H9 (cell line): ENCODE results near the gene RDH13. TPM values are rescaled to one million over a fixed set of nuclear protein-coding genes. Genes with fewer than 3 reads are reported as not detected.
"Not testable (repeated sequence)": the region's sequence is repeated elsewhere in the genome, so short reads cannot be mapped to it uniquely, and the experiment has no call there.

Experiments
- DNase-seq: peaks from one replicate; pipeline ENCODE4 v3.0.0-alpha.2; 2017
- H2AFZ ChIP-seq: one replicate; pipeline ENCODE4 v1.6.1; 2013; ENCODE audit warnings: mild to moderate bottlenecking, low read length, control low read depth, moderate library complexity
- H2AK5ac ChIP-seq: 2 replicates; pipeline ENCODE4 v1.6.1; 2013; ENCODE audit warnings: low read length, control low read depth, mixed read lengths; ENCODE audit not compliant: insufficient read length
- H2BK120ac ChIP-seq: one replicate; pipeline ENCODE4 v1.6.1; 2013; ENCODE audit warnings: low read depth, mild to moderate bottlenecking, low read length, control low read depth, inconsistent platforms; ENCODE audit not compliant: poor library complexity, severe bottlenecking
- H2BK12ac ChIP-seq: 2 replicates; pipeline ENCODE4 v1.6.1; 2013; ENCODE audit warnings: low read length, control low read depth, mixed read lengths, low read depth; ENCODE audit not compliant: insufficient read length
- H2BK15ac ChIP-seq: 2 replicates; pipeline ENCODE4 v1.6.1; 2013; ENCODE audit warnings: low read depth, low read length, control low read depth
- H2BK20ac ChIP-seq: one replicate; pipeline ENCODE4 v1.6.1; 2013; ENCODE audit warnings: low read depth, mild to moderate bottlenecking, low read length, control low read depth, inconsistent platforms; ENCODE audit not compliant: poor library complexity, severe bottlenecking
- H2BK5ac ChIP-seq: 2 replicates; pipeline ENCODE4 v1.6.1; 2013; ENCODE audit warnings: low read length, control low read depth, mixed read lengths; ENCODE audit not compliant: insufficient read length
- H3K14ac ChIP-seq: 2 replicates; pipeline ENCODE4 v1.6.1; 2013; ENCODE audit warnings: low read length, control low read depth; ENCODE audit not compliant: insufficient read depth
- H3K18ac ChIP-seq: 2 replicates; pipeline ENCODE4 v1.6.1; 2013; ENCODE audit warnings: low read depth, mild to moderate bottlenecking, mixed read lengths, low read length, control low read depth; ENCODE audit not compliant: insufficient read length
- H3K23ac ChIP-seq: 2 replicates; pipeline ENCODE4 v1.6.1; 2013; ENCODE audit warnings: low read length, control low read depth, mixed read lengths, low read depth; ENCODE audit not compliant: insufficient read length
- H3K23me2 ChIP-seq: 2 replicates; pipeline ENCODE4 v1.6.1; 2013; ENCODE audit warnings: low read depth, mild to moderate bottlenecking, mixed read lengths, low read length, control low read depth; ENCODE audit not compliant: insufficient read length, poor library complexity, severe bottlenecking
- H3K27ac ChIP-seq: 2 replicates; pipeline ENCODE4 v1.5.1; 2013; ENCODE audit warnings: low read length, control low read depth, mixed read lengths, low read depth; ENCODE audit not compliant: insufficient read length
- H3K27me3 ChIP-seq: 2 replicates; pipeline ENCODE4 v1.6.1; 2013; ENCODE audit warnings: low read length, control low read depth, inconsistent platforms; ENCODE audit not compliant: insufficient read depth
- H3K4ac ChIP-seq: 2 replicates; pipeline ENCODE4 v1.6.1; 2013; ENCODE audit warnings: low read depth, mild to moderate bottlenecking, control low read depth, inconsistent platforms, low read length, moderate library complexity
- H3K4me1 ChIP-seq: 2 replicates; pipeline ENCODE4 v1.6.1; 2013; ENCODE audit warnings: low read length, control low read depth, inconsistent platforms; ENCODE audit not compliant: insufficient read depth
- H3K4me2 ChIP-seq: 2 replicates; pipeline ENCODE4 v1.6.1; 2013; ENCODE audit warnings: low read length, control low read depth, mixed read lengths; ENCODE audit not compliant: insufficient read length, insufficient read depth
- H3K56ac ChIP-seq: 2 replicates; pipeline ENCODE4 v1.6.1; 2013; ENCODE audit warnings: low read depth, mild to moderate bottlenecking, mixed read lengths, low read length, control low read depth; ENCODE audit not compliant: insufficient read length
- H3K79me1 ChIP-seq: 2 replicates; pipeline ENCODE4 v1.6.1; 2013; ENCODE audit warnings: low read depth, mild to moderate bottlenecking, moderate library complexity, low read length, control low read depth, inconsistent platforms; ENCODE audit not compliant: insufficient read depth, poor library complexity, severe bottlenecking
- H3K79me2 ChIP-seq: 2 replicates; pipeline ENCODE4 v1.6.1; 2013; ENCODE audit warnings: low read length, control low read depth, inconsistent platforms; ENCODE audit not compliant: insufficient read depth
- H3K9ac ChIP-seq: 2 replicates; pipeline ENCODE4 v1.6.1; 2013; ENCODE audit warnings: low read length, control low read depth, mixed read lengths; ENCODE audit not compliant: insufficient read length; ENCODE audit errors: extremely low read depth
- H3K9me3 ChIP-seq: one replicate; pipeline ENCODE4 v1.6.1; 2013; ENCODE audit warnings: low read depth, low read length, inconsistent platforms; ENCODE audit not compliant: control insufficient read depth
- H3T11ph ChIP-seq: one replicate; pipeline ENCODE4 v1.6.1; 2013; ENCODE audit warnings: mild to moderate bottlenecking, low read length, control low read depth, inconsistent platforms
- H4K20me1 ChIP-seq: one replicate; pipeline ENCODE4 v1.6.1; 2013; ENCODE audit not compliant: control insufficient read depth, insufficient read length, insufficient read depth
- H4K5ac ChIP-seq: 2 replicates; pipeline ENCODE4 v1.6.1; 2013; ENCODE audit warnings: low read depth, mild to moderate bottlenecking, mixed read lengths, low read length, control low read depth; ENCODE audit not compliant: insufficient read length
- H4K8ac ChIP-seq: replicated peaks from 2 replicates; pipeline ENCODE4 v1.6.1; 2013; ENCODE audit warnings: low read length, control low read depth, mixed read lengths, low read depth; ENCODE audit not compliant: insufficient read length
- H4K91ac ChIP-seq: 2 replicates; pipeline ENCODE4 v1.6.1; 2013; ENCODE audit warnings: low read depth, mild to moderate bottlenecking, moderate library complexity, mixed read lengths, low read length, control low read depth; ENCODE audit not compliant: insufficient read length
- H3K27ac Mint-ChIP-seq, 3 experiments: 2 replicates in 2 of 3; 3 replicates in 1 of 3; pipeline ENCODE4 v1.8.0; 2020 to 2021; ENCODE audit warnings: mixed read lengths in 3 of 3, mild to moderate bottlenecking in 1 of 3, moderate library complexity in 1 of 3
- H3K27me3 Mint-ChIP-seq: 2 replicates; pipeline ENCODE4 v1.8.0; 2021; ENCODE audit warnings: low read depth, mild to moderate bottlenecking, moderate library complexity, mixed read lengths
- H3K36me3 Mint-ChIP-seq, 3 experiments: 2 replicates in 2 of 3; 3 replicates in 1 of 3; pipeline ENCODE4 v1.8.0; 2020 to 2021; ENCODE audit warnings: low read depth in 3 of 3, mixed read lengths in 3 of 3; ENCODE audit not compliant: insufficient read depth in 1 of 3
- H3K4me1 Mint-ChIP-seq, 2 experiments: 2 replicates each; pipeline ENCODE4 v1.8.0; 2020; ENCODE audit warnings: mixed read lengths in 2 of 2
- H3K4me3 Mint-ChIP-seq, 2 experiments: 2 replicates in 1 of 2; 3 replicates in 1 of 2; pipeline ENCODE4 v1.8.0; 2020 to 2021; ENCODE audit warnings: mild to moderate bottlenecking in 2 of 2, mixed read lengths in 2 of 2, moderate library complexity in 1 of 2
- H3K9me3 Mint-ChIP-seq, 2 experiments: 2 replicates in 1 of 2; 3 replicates in 1 of 2; pipeline ENCODE4 v1.8.0; 2020; ENCODE audit warnings: mild to moderate bottlenecking in 2 of 2, mixed read lengths in 2 of 2, moderate library complexity in 1 of 2
- WGBS: extraction: QIAGEN DNeasy Blood & Tissue Kit; methylation state at CpG from one replicate; pipeline ENCODE4 v1.1.7; 2013; ENCODE audit warnings: missing lambda C conversion rate, low lambda C conversion rate, mixed read lengths; ENCODE audit not compliant: insufficient read length; ENCODE audit errors: extremely low coverage; 5-methylcytosine and 5-hydroxymethylcytosine counted together
- total RNA-seq: library from RNA; stranded (reverse); gene quantifications from 2 replicates; pipeline ENCODE4 v1.2.1, GENCODE V29; 2021
- TF ChIP-seq, protein P1 (sequence below): fragments of 200-600 bp; sonication (generic); conservative IDR thresholded peaks from 3 replicates; pipeline ENCODE4 v1.8.0; 2021; ENCODE audit warnings: antibody characterized with exemption, mild to moderate bottlenecking

Gene RDH13
- total RNA-seq, 1 experiment from 2014 or later = 21.5 TPM

- H2BK15ac ChIP-seq = no peak overlapping the region
- no peak overlapping the region for H3K27ac Mint-ChIP-seq
- H3K4me3 Mint-ChIP-seq = no peak overlapping the region; a peak in 1 of 5 replicates
- H3K4me1 ChIP-seq = peaks cover 4% of the 10 kb centered on the region; the same call in 1 of the 2 replicates
- no peak overlapping the region for H3K23ac ChIP-seq
- H2BK20ac ChIP-seq = no peak overlapping the region
- peaks cover 0 to 2% (median 0%) of the 10 kb centered on the region in 3 experiments; a peak in 2 of 7 replicates for H3K36me3 Mint-ChIP-seq
- no peak overlapping the region for H4K5ac ChIP-seq
- H3K14ac ChIP-seq = no peak overlapping the region
- no peak overlapping the region for H3K9ac ChIP-seq
- TF ChIP-seq, protein P1, sequence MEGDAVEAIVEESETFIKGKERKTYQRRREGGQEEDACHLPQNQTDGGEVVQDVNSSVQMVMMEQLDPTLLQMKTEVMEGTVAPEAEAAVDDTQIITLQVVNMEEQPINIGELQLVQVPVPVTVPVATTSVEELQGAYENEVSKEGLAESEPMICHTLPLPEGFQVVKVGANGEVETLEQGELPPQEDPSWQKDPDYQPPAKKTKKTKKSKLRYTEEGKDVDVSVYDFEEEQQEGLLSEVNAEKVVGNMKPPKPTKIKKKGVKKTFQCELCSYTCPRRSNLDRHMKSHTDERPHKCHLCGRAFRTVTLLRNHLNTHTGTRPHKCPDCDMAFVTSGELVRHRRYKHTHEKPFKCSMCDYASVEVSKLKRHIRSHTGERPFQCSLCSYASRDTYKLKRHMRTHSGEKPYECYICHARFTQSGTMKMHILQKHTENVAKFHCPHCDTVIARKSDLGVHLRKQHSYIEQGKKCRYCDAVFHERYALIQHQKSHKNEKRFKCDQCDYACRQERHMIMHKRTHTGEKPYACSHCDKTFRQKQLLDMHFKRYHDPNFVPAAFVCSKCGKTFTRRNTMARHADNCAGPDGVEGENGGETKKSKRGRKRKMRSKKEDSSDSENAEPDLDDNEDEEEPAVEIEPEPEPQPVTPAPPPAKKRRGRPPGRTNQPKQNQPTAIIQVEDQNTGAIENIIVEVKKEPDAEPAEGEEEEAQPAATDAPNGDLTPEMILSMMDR = no peak
- peaks cover 10% of the 10 kb centered on the region for H3K23me2 ChIP-seq
- no peak for DNase-seq
- H3K56ac ChIP-seq = no peak overlapping the region
- H3K79me1 ChIP-seq = no peaks in the 10 kb centered on the region
- no peak overlapping the region for H3K27ac ChIP-seq
- H4K8ac ChIP-seq = no peak overlapping the region
- H2AFZ ChIP-seq = no peak overlapping the region
- no CpG with 5 or more reads among the region's 2 CpGs for WGBS
- H4K91ac ChIP-seq = no peak overlapping the region
- H3K27me3 Mint-ChIP-seq = peaks cover 77% of the 10 kb centered on the region
- no peak overlapping the region for H3T11ph ChIP-seq
- H2BK12ac ChIP-seq = no peak overlapping the region
- H2AK5ac ChIP-seq = no peak overlapping the region
- no peak overlapping the region for H3K18ac ChIP-seq
- H3K79me2 ChIP-seq = no peaks in the 10 kb centered on the region; the same call in 1 of the 2 replicates
- no peaks in the 10 kb centered on the region for H4K20me1 ChIP-seq
- H3K9me3 Mint-ChIP-seq = peaks cover 0 to 2% of the 10 kb centered on the region in 2 experiments; a peak in 1 of 5 replicates
- no peak overlapping the region for H3K4ac ChIP-seq
- no peaks in the 10 kb centered on the region for H3K9me3 ChIP-seq
- H3K4me1 Mint-ChIP-seq = peaks cover 14 to 19% of the 10 kb centered on the region in 2 experiments
- no peak overlapping the region for H2BK120ac ChIP-seq
- H3K27me3 ChIP-seq = peaks cover 26% of the 10 kb centered on the region
- H2BK5ac ChIP-seq = no peak overlapping the region
- H3K4me2 ChIP-seq = no peak overlapping the region
Measured at GRCh38 chr19:55066107-55066709, 3.3 kb upstream of the RDH13 start.

- H2AK5ac ChIP-seq, H3K9ac ChIP-seq, H3K27ac ChIP-seq, H3K79me1 ChIP-seq, H2BK20ac ChIP-seq, H3K4me3 Mint-ChIP-seq, H3K4me2 ChIP-seq, H2BK120ac ChIP-seq, H3K79me2 ChIP-seq, H2BK5ac ChIP-seq, H3K18ac ChIP-seq, H3K36me3 Mint-ChIP-seq, H2BK15ac ChIP-seq, H4K91ac ChIP-seq, DNase-seq, H2BK12ac ChIP-seq, H3K9me3 ChIP-seq, H3K4me1 ChIP-seq, H4K8ac ChIP-seq, H3K56ac ChIP-seq, H2AFZ ChIP-seq, H3K4ac ChIP-seq, H3T11ph ChIP-seq, H4K20me1 ChIP-seq, H3K9me3 Mint-ChIP-seq, H3K23ac ChIP-seq, H3K14ac ChIP-seq, H4K5ac ChIP-seq, H3K27ac Mint-ChIP-seq: not testable (repeated sequence)
- H3K27me3 ChIP-seq = peaks cover 23% of the 10 kb centered on the region
- Mint-ChIP-seq H3K4me1 (peaks cover 12 to 16% of the 10 kb centered on the region in 2 experiments), H3K27me3 (peaks cover 70% of the 10 kb centered on the region)
- no CpG with 5 or more reads among the region's 9 CpGs for WGBS
- H3K23me2 ChIP-seq = peaks cover 10% of the 10 kb centered on the region
Measured at GRCh38 chr19:55065516-55065915, 2.6 kb upstream of the RDH13 start.
